GM12878 (cell line): ENCODE data around the gene NOL4L. TPM values are rescaled to one million over a fixed set of nuclear protein-coding genes. Genes with fewer than 3 reads are reported as not detected.

Source experiments
- ATAC-seq: fragments of 200-7000 bp; cut with Tn5 transposase; 3 replicates; pipeline ENCODE4 v1.9.1; 2020; ENCODE audit warnings: mild to moderate bottlenecking, moderate library complexity
- BruUV-seq: library from RNA; stranded (reverse); fragments of 400-500 nt; replicated peaks from 2 replicates; lab custom pipeline; 2021; lab: Mats Ljungman, UMichigan
- CTCF ChIA-PET: fragments of 300-600 bp; sonication (Branson Sonifier 250); formaldehyde crosslinking; extraction: SDS; loops from one replicate; lab custom pipeline; 2021; ENCODE audit warnings: inconsistent platforms; lab: Yijun Ruan, JAX
- POLR2A ChIA-PET: fragments of 350-600 bp; formaldehyde crosslinking; extraction: SDS; loops from one replicate; lab custom pipeline; 2021; ENCODE audit warnings: inconsistent platforms; lab: Charles Lee
- RAD21 ChIA-PET: fragments of 300-600 bp; sonication (Branson Sonifier 250); formaldehyde crosslinking; loops from one replicate; lab custom pipeline; 2023; ENCODE audit warnings: antibody characterized with exemption; ENCODE audit not compliant: unreplicated experiment; lab: Charles Lee
- SMC1A ChIA-PET: fragments of 300-600 bp; sonication (Branson Sonifier 250); formaldehyde crosslinking; loops from one replicate; lab custom pipeline; 2023; ENCODE audit not compliant: unreplicated experiment, uncharacterized antibody; lab: Charles Lee
- DNase-seq: peaks from one replicate; pipeline ENCODE4 v3.0.0-alpha.2; 2011; ENCODE audit warnings: low read depth, low spot score
- FAIRE-seq: peaks from 3 replicates; lab custom pipeline; 2011; peaks lifted over from hg19 to GRCh38; lab: Jason Lieb, UNC
- H2AFZ ChIP-seq: 2 replicates; pipeline ENCODE4 v1.6.0; 2011; ENCODE audit warnings: low read depth, low read length, control low read depth; ENCODE audit not compliant: control insufficient read depth
- H3K27ac ChIP-seq: 2 replicates; pipeline ENCODE4 v1.5.1; 2011; ENCODE audit warnings: control low read depth; ENCODE audit not compliant: control insufficient read depth, insufficient read depth
- H3K27me3 ChIP-seq, 2 experiments: replicated peaks in 1 of 2; 2 replicates each; pipeline versions ENCODE4 v1.6.0 to v1.6.1; 2011; ENCODE audit warnings: low read length in 1 of 2; ENCODE audit not compliant: control insufficient read depth in 2 of 2, insufficient read depth in 2 of 2
- H3K36me3 ChIP-seq, 2 experiments: 2 replicates each; pipeline ENCODE4 v1.5.1; 2011; ENCODE audit warnings: low read length in 1 of 2; ENCODE audit not compliant: control insufficient read depth in 2 of 2, insufficient read depth in 2 of 2
- H3K4me1 ChIP-seq: 2 replicates; pipeline ENCODE4 v1.6.1; 2011; ENCODE audit warnings: mild to moderate bottlenecking, low read length, moderate library complexity, mixed read lengths; ENCODE audit not compliant: control insufficient read depth, insufficient read depth
- H3K4me2 ChIP-seq: 2 replicates; pipeline ENCODE4 v1.6.0; 2011; ENCODE audit warnings: control low read depth; ENCODE audit not compliant: control insufficient read depth, insufficient read depth
- H3K4me3 ChIP-seq: fragments of 200-600 bp; sonication (generic); 2 replicates; pipeline ENCODE4 v1.5.1; 2016
- H3K79me2 ChIP-seq: 2 replicates; pipeline ENCODE4 v1.6.0; 2011; ENCODE audit warnings: low read length; ENCODE audit not compliant: control insufficient read depth, insufficient read depth
- H3K9ac ChIP-seq: 2 replicates; pipeline ENCODE4 v1.8.0; 2011; ENCODE audit warnings: low read length, control low read depth, mixed read lengths; ENCODE audit not compliant: control insufficient read depth, insufficient read depth
- H3K9me3 ChIP-seq: replicated peaks from 3 replicates; pipeline ENCODE4 v1.5.1; 2011; ENCODE audit warnings: mild to moderate bottlenecking, low read length; ENCODE audit not compliant: control insufficient read depth, insufficient read depth
- H4K20me1 ChIP-seq: 2 replicates; pipeline ENCODE4 v1.6.0; 2011; ENCODE audit not compliant: control insufficient read depth, insufficient read depth
- CBX3 ChIP-seq: fragments of 200-600 bp; sonication (generic); IDR thresholded peaks from 2 replicates; pipeline ENCODE4 v1.6.1; 2016; ENCODE audit warnings: low read depth, borderline replicate concordance
- CBX5 ChIP-seq: sonication (generic); IDR thresholded peaks from 2 replicates; pipeline ENCODE4 v1.6.1; 2016; ENCODE audit warnings: low read depth, moderate library complexity, mild to moderate bottlenecking, inconsistent platforms
- ESRRA ChIP-seq: IDR thresholded peaks from 2 replicates; pipeline ENCODE4 v1.6.1; 2012; ENCODE audit warnings: mild to moderate bottlenecking, low read length, improper control_type of control experiment
- FOS ChIP-seq: IDR thresholded peaks from 3 replicates; pipeline ENCODE4 v1.6.1; 2011; ENCODE audit warnings: borderline replicate concordance; ENCODE audit not compliant: insufficient read length; ENCODE audit errors: extremely low read depth
- HDAC6 ChIP-seq: fragments of 200-600 bp; sonication (generic); IDR thresholded peaks from one replicate; pipeline ENCODE4 v1.8.0; 2017; ENCODE audit warnings: antibody characterized with exemption; ENCODE audit not compliant: unreplicated experiment
- IKZF2 ChIP-seq, 2 experiments: fragments of 450-650 bp; IDR thresholded peaks; 2 replicates each; pipeline ENCODE4 v1.6.1; 2017; ENCODE audit warnings: mild to moderate bottlenecking in 2 of 2, moderate library complexity in 2 of 2
- MEF2B ChIP-seq: fragments of 450-650 bp; IDR thresholded peaks from 2 replicates; pipeline ENCODE4 v1.6.1; 2018; ENCODE audit warnings: mild to moderate bottlenecking, moderate library complexity; ENCODE audit not compliant: partially characterized antibody, poor library complexity, severe bottlenecking
- NBN ChIP-seq: fragments of 450-650 bp; IDR thresholded peaks from 2 replicates; pipeline ENCODE4 v1.6.1; 2016
- NFXL1 ChIP-seq: fragments of 450-650 bp; IDR thresholded peaks from 2 replicates; pipeline ENCODE4 v1.6.1; 2017; ENCODE audit warnings: antibody characterized with exemption, mild to moderate bottlenecking, borderline replicate concordance
- RAD51 ChIP-seq: fragments of 450-650 bp; IDR thresholded peaks from 2 replicates; pipeline ENCODE4 v1.6.1; 2016; ENCODE audit warnings: moderate library complexity, mild to moderate bottlenecking, inconsistent platforms
- RBBP5 ChIP-seq: fragments of 200-600 bp; sonication (generic); conservative IDR thresholded peaks from 2 replicates; pipeline ENCODE4 v1.6.1; 2016
- RELA ChIP-seq: fragments of 450-650 bp; IDR thresholded peaks from 2 replicates; pipeline ENCODE4 v1.8.0; 2014; ENCODE audit warnings: borderline replicate concordance; ENCODE audit not compliant: partially characterized antibody
- SPI1 ChIP-seq: IDR thresholded peaks from 2 replicates; pipeline ENCODE4 v1.6.1; 2011; ENCODE audit warnings: low read depth, mild to moderate bottlenecking, low read length, moderate library complexity, borderline replicate concordance; ENCODE audit not compliant: insufficient read depth
- TAF1 ChIP-seq: IDR thresholded peaks from 2 replicates; pipeline ENCODE4 v1.6.1; 2011; ENCODE audit warnings: mild to moderate bottlenecking, low read depth, low read length, borderline replicate concordance
- TBL1XR1 ChIP-seq: IDR thresholded peaks from 2 replicates; pipeline ENCODE4 v1.6.1; 2012; ENCODE audit warnings: low read depth, low read length, improper control_type of control experiment
- YBX1 ChIP-seq: fragments of 450-650 bp; IDR thresholded peaks from 2 replicates; pipeline ENCODE4 v1.6.1; 2016; ENCODE audit warnings: antibody characterized with exemption
- ZNF24 ChIP-seq: fragments of 450-650 bp; IDR thresholded peaks from 2 replicates; pipeline ENCODE4 v1.6.1; 2017; ENCODE audit warnings: antibody characterized with exemption, mild to moderate bottlenecking
- WGBS: methylation state at CpG from one replicate; pipeline ENCODE4 v1.1.6; 2016; ENCODE audit warnings: low lambda C conversion rate; ENCODE audit not compliant: insufficient replicate concordance, insufficient coverage; ENCODE audit errors: missing lambda C conversion rate; 5-methylcytosine and 5-hydroxymethylcytosine counted together
- in situ Hi-C: fragments of 300-500 bp; cut with MboI; formaldehyde crosslinking; loops from 9 replicates; pipeline ENCODE4 v1.14.3; 2018; ENCODE audit warnings: mixed read lengths
- intact Hi-C: fragments of 100-400 bp; cut with micrococcal nuclease; formaldehyde crosslinking; loops from one replicate; pipeline ENCODE4 v1.14.2; 2022; ENCODE audit not compliant: unreplicated experiment
- polyA plus RNA-seq, 11 experiments: library from polyadenylated mRNA; depleted of rRNA in 4 of 11; unstranded in 6 of 11; stranded (reverse) in 5 of 11; fragments of >200 nt; fragmentation: Nextera tagmentation in 4 of 11; fragmentation: Illumina TruSeq in 1 of 11; extraction: Ambion mirVana in 4 of 11; extraction: Trizol in 1 of 11; gene quantifications; 1 replicate in 1 of 11; 2 replicates in 10 of 11; pipeline versions ENCODE4 v1.2.1 to v1.2.3, GENCODE V29; 2011 to 2016; ENCODE audit warnings: inconsistent platforms in 2 of 11, missing spikeins in 2 of 11, low read depth in 1 of 11
- total RNA-seq, 4 experiments: library from RNA; depleted of rRNA in 3 of 4; stranded (reverse); fragments of >200 nt in 3 of 4; fragmentation: Illumina TruSeq in 1 of 4; extraction: Trizol in 1 of 4; gene quantifications; 2 replicates each; pipeline versions ENCODE4 v1.2.1 to v1.2.3, GENCODE V29; 2013 to 2021
- TF ChIP-seq, protein P1 (sequence below): fragments of 450-650 bp; IDR thresholded peaks from 2 replicates; pipeline ENCODE4 v1.6.1; 2018; ENCODE audit warnings: mild to moderate bottlenecking, low read depth, moderate library complexity; ENCODE audit not compliant: partially characterized antibody

The NOL4L gene
- total and polyA plus RNA-seq, 10 of the 15 experiments (the other 5 are each of a cell fraction or from before 2014, with no cell fraction given), result 2.3 to 24.0 (median 8.0) TPM

DNA sequence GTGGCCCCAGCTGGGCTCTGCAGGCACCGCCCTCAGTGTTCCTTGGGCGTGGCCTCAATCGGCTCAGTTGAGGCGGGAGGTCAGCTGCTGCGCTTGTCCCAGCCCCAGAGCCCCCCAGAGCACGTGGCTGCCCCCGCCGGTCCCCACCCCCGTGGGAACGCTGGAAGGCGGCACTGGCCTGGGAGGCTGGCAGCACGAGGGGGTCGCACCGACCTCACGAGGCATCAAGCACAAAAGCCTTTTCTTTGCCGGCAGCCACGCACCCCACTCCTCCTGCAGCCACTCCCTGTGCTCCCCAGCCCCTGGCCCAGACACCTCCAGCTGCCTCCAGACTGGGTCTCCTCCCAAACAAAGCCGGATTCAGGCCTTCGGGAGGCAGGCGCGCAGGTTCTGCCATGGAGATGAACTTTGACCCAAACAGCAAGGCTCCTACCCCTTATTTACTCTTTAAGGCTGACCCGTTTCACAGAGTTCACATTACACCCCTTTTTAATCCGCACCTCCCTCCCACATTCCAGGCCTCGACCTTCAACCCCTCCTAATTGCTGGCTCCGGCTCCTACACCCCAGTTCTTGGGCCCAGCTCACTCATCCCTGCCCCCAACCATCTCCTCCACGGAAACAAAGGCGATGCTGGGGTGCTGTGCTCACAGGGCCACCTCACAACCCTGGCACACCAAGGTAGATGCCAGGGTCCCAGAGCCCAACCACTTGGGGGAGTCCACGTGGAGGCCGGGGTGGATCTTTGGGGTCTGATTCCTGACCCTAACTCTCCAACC is 111.7 kb downstream of the NOL4L start:
- 67% methylated on average over 29 of the region's 29 CpGs for WGBS
- H3K27ac ChIP-seq, result no peak overlapping the region
- SMC1A ChIA-PET, result no interaction called here
- POLR2A ChIA-PET, result no interaction called here
- intact Hi-C loops (no loop called here), in situ Hi-C loops (no loop called here)
- FAIRE-seq (no peak), ATAC-seq (no peak), DNase-seq (no peak)
- no peak overlapping the region for H3K4me2 ChIP-seq
- RAD21 ChIA-PET, result no interaction called here
- no peak overlapping the region for H3K4me3 ChIP-seq
- peaks cover 11% of the 10 kb centered on the region for H3K4me1 ChIP-seq
- CTCF ChIA-PET, result no interaction called here
- no peak overlapping the region for H2AFZ ChIP-seq
- H3K9me3 ChIP-seq, result no peaks in the 10 kb centered on the region
- TF ChIP-seq FOS, result no peak
- TF ChIP-seq RBBP5, result no peak
- TF ChIP-seq TAF1, result no peak
- TF ChIP-seq NFXL1, result no peak
- TF ChIP-seq SPI1, result no peak
- TF ChIP-seq TBL1XR1, result no peak
- no peak for TF ChIP-seq ESRRA
- TF ChIP-seq CBX5, result no peak
- TF ChIP-seq MEF2B, result no peak
- no peak for TF ChIP-seq IKZF2 (IDR thresholded peaks at IDR 0.05)
- TF ChIP-seq RELA, result no peak
- TF ChIP-seq HDAC6, result no peak
- TF ChIP-seq RAD51, result no peak
- no peak for TF ChIP-seq NBN
- no peak for TF ChIP-seq CBX3
- TF ChIP-seq, protein P1, sequence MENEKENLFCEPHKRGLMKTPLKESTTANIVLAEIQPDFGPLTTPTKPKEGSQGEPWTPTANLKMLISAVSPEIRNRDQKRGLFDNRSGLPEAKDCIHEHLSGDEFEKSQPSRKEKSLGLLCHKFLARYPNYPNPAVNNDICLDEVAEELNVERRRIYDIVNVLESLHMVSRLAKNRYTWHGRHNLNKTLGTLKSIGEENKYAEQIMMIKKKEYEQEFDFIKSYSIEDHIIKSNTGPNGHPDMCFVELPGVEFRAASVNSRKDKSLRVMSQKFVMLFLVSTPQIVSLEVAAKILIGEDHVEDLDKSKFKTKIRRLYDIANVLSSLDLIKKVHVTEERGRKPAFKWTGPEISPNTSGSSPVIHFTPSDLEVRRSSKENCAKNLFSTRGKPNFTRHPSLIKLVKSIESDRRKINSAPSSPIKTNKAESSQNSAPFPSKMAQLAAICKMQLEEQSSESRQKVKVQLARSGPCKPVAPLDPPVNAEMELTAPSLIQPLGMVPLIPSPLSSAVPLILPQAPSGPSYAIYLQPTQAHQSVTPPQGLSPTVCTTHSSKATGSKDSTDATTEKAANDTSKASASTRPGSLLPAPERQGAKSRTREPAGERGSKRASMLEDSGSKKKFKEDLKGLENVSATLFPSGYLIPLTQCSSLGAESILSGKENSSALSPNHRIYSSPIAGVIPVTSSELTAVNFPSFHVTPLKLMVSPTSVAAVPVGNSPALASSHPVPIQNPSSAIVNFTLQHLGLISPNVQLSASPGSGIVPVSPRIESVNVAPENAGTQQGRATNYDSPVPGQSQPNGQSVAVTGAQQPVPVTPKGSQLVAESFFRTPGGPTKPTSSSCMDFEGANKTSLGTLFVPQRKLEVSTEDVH, result no peak
- no peak for TF ChIP-seq ZNF24
- no peak for TF ChIP-seq YBX1
- H3K79me2 ChIP-seq, result no peaks in the 10 kb centered on the region
- H4K20me1 ChIP-seq, result peaks cover 7% of the 10 kb centered on the region
- BruUV-seq, result no TSS peak
- no peaks in the 10 kb centered on the region for H3K27me3 ChIP-seq
- no peak overlapping the region for H3K9ac ChIP-seq
- H3K36me3 ChIP-seq, result no peaks in the 10 kb centered on the region; a peak in 1 of 4 replicates
